ENCODE results near the gene NUP58. TPM values are rescaled to one million over a fixed set of nuclear protein-coding genes. Genes with fewer than 3 reads are reported as not detected.

NUP58 gene, protein sequence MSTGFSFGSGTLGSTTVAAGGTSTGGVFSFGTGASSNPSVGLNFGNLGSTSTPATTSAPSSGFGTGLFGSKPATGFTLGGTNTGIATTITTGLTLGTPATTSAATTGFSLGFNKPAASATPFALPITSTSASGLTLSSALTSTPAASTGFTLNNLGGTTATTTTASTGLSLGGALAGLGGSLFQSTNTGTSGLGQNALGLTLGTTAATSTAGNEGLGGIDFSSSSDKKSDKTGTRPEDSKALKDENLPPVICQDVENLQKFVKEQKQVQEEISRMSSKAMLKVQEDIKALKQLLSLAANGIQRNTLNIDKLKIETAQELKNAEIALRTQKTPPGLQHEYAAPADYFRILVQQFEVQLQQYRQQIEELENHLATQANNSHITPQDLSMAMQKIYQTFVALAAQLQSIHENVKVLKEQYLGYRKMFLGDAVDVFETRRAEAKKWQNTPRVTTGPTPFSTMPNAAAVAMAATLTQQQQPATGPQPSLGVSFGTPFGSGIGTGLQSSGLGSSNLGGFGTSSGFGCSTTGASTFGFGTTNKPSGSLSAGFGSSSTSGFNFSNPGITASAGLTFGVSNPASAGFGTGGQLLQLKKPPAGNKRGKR
- total RNA-seq: 10 to 100 TPM; 59.9 to 64.0 TPM

DNA sequence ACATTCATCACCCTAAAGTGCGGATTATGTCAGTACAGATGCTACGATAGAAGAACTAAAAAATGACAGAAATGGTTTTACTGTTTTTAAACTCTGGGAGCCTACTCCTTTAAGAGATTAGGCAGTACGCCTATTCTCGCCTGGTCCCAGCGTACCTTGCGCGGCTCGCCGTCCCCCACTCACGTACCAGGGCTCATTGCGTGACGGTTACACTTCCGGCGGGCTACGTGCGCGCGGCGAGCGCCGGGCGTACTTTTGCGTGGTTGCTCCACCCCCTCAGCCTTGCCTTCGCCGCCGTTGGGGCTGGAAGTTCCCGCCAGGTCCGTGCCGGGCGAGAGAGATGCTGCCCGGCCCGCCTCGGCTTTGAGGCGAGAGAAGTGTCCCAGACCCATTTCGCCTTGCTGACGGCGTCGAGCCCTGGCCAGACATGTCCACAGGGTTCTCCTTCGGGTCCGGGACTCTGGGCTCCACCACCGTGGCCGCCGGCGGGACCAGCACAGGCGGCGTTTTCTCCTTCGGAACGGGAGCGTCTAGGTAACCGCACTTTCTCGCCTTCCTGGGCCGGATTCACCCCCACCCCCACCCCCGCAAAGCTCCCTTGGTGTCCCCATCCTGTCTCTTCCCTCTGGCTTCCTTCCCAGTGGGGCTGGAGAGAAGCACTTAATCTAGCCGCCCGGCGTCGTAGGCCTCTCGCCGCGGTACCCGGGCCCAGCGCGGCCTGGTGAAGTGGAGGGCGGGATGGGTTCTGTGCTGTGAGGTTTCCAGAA, at the start of gene NUP58:
Gene NUP58 (plus strand): TSS at position 279 of the 767 bp plus-strand sequence. CDS start 149 bp downstream, at position 428.

DNA sequence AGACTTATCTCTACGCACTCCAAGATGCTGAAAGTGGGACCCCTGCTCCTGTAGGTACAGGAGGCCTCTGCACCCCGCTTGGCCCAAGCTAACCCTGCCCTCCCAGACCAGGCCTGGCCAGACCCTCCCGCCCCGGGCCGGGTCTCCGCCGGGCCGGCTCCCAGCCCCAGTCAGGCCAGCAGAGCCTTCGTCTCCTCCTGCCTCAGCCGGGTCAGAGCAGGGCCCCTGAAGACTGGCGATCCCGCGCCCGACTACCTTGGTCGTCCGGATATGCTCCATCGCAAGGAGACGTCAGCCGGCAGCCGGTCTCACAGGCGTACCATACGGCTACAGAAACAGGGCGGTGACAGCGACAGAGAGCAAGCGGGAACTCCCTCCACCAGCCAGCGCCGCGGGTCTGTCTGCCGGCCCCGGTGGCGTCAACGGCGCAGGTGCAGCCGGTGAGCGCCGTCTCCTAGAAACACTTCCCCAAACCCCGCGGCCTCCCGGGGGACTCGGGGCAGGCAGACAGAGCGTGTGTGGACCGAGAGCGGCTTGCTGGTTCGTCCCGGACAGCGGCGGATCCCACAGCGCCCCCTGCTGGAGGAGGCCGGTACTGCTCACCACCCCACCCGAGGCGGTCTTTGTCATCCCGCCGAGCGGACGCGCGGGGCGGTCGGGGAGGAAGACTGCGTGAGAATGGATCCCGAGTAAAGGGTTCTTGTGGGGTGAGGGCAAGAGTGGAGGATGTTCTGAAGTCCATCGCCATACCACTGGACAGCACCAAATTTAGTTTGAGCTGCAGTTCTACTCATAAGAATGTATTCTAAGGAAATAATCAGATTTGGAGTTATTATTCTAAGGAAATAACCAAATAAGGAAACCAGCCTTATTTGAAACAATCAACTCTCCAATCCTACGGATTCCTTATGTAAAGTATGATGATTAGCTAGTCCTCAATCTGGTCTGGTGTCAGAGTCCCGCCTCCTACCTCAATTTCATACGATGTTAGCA, 14.2 kb upstream of the NUP58 start, which contains the start of gene MTMR6:
Gene MTMR6 (minus strand): TSS at position 520 of the 993 bp plus-strand sequence. CDS start 241 bp downstream, at position 279.

DNA sequence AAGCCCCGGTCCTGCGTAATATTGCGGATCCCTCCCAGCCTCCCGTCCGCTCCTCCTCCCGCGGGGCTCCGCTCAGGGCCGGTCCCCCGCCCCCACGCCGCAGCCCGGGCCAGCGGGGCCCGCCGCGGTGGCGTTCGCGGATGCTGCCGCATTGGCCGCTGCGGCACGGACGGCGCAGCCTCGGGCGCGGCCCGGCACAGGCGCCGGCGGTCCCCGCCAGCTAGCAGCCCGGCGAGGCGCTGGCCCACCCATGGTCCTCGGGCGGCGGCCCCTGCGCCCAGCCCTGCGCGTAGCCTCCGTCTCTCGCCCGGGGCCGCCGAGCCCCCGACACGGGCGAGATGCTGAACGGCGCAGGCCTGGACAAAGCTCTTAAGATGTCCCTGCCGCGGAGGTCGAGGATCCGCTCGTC, 70.5 kb downstream of the NUP58 start, which contains the start of gene ATP8A2:
Gene ATP8A2 (plus strand): TSS at position 100 of the 409 bp plus-strand sequence. CDS start 239 bp downstream, at position 339.

Other genes starting within 250 kb of the NUP58 start
- under 1 TPM; 0.60 to 0.94 TPM for gene PABPC3, start 205.5 kb upstream of the NUP58 start, total RNA-seq
- gene AMER2, start 129.3 kb upstream of the NUP58 start, total RNA-seq: not detected
- 10 to 100 TPM; 19.1 to 20.1 TPM for gene MTMR6, start 14.1 kb upstream of the NUP58 start, total RNA-seq
- gene ATP8A2, start 70.3 kb downstream of the NUP58 start, total RNA-seq: under 1 TPM; 0.78 to 0.94 TPM

Data from activated naive CD4-positive, alpha-beta T cell treated with anti-CD3 and anti-CD28 coated beads, Interleukin-2, amount 10 ng/mL, durations not matched to agents 5 hours and 36 hours (primary cell).